ENCODE data around the gene LONP1.
A peak's percentile ranks its signal among the peaks of the same experiment; 100 is the strongest.
"Not testable (repeated sequence)": the region's sequence is repeated elsewhere in the genome, so short reads cannot be mapped to it uniquely, and the experiment has no call there.

The LONP1 gene

GRCh38 chr19:5693195-5694166 lies 26.5 kb downstream of the LONP1 start:
- DNase-seq, result no peak

DNA sequence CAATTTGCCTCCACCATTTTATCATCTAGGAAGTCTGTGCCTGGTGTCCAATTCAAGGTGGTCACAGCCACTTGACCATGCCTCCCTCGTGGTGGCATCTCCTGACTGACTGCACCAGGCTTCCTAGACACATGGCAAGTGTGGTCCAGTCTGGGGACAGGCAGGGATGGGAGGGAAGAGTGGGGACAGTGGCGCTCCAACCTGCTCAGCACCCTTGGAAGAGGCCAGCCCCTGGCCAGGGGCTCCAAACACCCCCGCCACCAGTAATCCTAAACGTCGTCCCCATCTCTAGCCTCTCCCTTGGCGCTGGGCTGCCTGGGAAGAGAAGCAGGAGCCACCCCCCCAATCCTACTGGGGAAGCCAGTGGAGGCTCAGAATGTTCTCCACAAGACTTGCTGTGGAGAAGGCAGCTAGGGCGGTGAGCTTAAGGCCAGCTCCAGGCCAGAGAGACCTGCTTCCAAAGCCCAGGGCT lies 27.2 kb downstream of the LONP1 start:
- DNase-seq, result no peak

GRCh38 chr19:5691822-5692722 lies 27.9 kb downstream of the LONP1 start:
- DNase-seq, result no peak

GRCh38 chr19:5690955-5691821 lies 28.8 kb downstream of the LONP1 start:
- DNase-seq, result peak; percentile 46

- peak; percentile 96 for DNase-seq
Measured at GRCh38 chr19:5690125-5690954, 29.6 kb downstream of the LONP1 start, which contains the start of gene RPL36. Gene RPL36 (plus strand): TSS chr19:5690295. CDS start chr19:5690508, 213 bp downstream.

GRCh38 chr19:5688262-5688881 lies 31.6 kb downstream of the LONP1 start:
- DNase-seq, result not testable (repeated sequence)

GRCh38 chr19:5687360-5688198 lies 32.4 kb downstream of the LONP1 start:
- DNase-seq, result no peak

GRCh38 chr19:5686647-5687359 lies 33.1 kb downstream of the LONP1 start:
- peak; percentile 89 for DNase-seq

GRCh38 chr19:5686326-5686646 lies 33.7 kb downstream of the LONP1 start:
- no peak for DNase-seq

- no peak for DNase-seq
Measured at GRCh38 chr19:5684694-5685430, 35.1 kb downstream of the LONP1 start.

GRCh38 chr19:5683177-5683886 lies 36.6 kb downstream of the LONP1 start:
- no peak for DNase-seq

DNA sequence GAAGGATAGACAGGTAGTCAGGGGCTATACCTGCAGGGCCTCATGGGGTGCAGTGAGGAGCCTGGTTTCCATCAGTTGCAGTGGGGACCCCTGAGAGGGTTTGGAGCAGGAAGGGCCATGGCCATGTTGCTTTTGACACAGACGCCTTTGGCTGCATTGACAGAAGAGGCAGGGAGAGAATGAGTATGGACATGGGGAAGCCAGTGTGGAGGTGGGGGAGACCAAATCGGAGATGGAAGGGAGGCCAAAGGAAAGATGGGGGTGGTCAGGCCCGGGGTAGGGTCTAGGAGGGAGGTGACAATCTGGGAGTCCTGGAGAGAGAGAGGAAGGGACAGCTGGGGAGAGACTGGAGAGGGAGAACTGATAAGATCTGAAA lies 37.9 kb downstream of the LONP1 start:
- no peak for DNase-seq

- DNase-seq, result no peak
Measured at GRCh38 chr19:5681391-5682106, 38.4 kb downstream of the LONP1 start.

GRCh38 chr19:5680437-5681368 lies 39.2 kb downstream of the LONP1 start, which contains the start of the genes HSD11B1L and MICOS13:
Gene HSD11B1L (plus strand): TSS chr19:5681027. CDS start chr19:5684833, 3,806 bp downstream.
Gene MICOS13 (minus strand): TSS chr19:5680516. CDS start chr19:5680486, 30 bp downstream.
- DNase-seq, result peak; percentile 99

GRCh38 chr19:5680084-5680436 lies 39.9 kb downstream of the LONP1 start:
- DNase-seq, result peak; percentile 21
